ENCODE data around the gene FBXO46. TPM values are rescaled to one million over a fixed set of nuclear protein-coding genes. Genes with fewer than 3 reads are reported as not detected.

The FBXO46 gene
- polyA plus RNA-seq, 2 donors: 13.9 TPM

DNA sequence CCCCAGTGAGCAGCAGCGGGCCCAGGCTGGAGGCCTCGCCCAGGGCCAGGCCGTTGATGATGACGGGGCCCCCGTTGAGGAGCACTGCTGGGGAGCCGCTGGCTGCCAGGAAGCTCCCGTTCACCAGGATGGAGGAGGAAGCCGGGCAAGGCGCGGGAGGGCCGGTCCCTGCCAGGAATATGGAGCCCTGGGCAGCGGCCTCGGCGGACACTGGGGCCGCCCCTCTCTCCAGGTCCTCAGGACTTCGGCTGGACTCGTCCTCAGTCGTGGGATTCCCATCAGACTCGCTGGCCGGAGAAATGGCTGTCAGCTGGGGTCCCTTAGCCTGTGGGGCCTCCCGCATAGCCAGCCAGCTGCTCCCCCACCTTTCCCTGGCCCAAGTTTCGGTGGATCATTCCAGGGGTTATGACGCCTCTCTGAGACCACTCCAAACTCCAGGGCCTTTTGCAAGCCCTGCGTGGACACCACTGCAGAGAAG, 36.2 kb upstream of the FBXO46 start:
- H3K36me3 ChIP-seq (ENCODE audit: control insufficient read depth in 2 of 2, insufficient read depth in 2 of 2, low read length in 1 of 2): peaks cover 0 to 13% of the 10 kb centered on the region in 2 donors
- peaks cover 5 to 10% of the 10 kb centered on the region in 2 donors for H3K4me1 ChIP-seq (ENCODE audit: control insufficient read depth in 2 of 2, insufficient read depth in 2 of 2, low read length in 1 of 2)
- H3K9me3 ChIP-seq (ENCODE audit: control insufficient read depth in 2 of 2, insufficient read depth in 1 of 2, low read depth in 1 of 2, low read length in 1 of 2): no peaks in the 10 kb centered on the region
- WGBS, 2 donors: 16 to 24% methylated on average over 24 of the region's 24 CpGs
- H3K27ac ChIP-seq (ENCODE audit: low read depth in 2 of 2, low read length in 1 of 2): peak overlapping the region; percentile 96 to 98
- no peaks in the 10 kb centered on the region for H3K27me3 ChIP-seq (ENCODE audit: control insufficient read depth in 1 of 2, insufficient read depth in 2 of 2, low read length in 2 of 2)
- peak overlapping the region; percentile 64 to 76 for H3K4me3 ChIP-seq (ENCODE audit: low read depth in 1 of 2, low read length in 2 of 2)

DNA sequence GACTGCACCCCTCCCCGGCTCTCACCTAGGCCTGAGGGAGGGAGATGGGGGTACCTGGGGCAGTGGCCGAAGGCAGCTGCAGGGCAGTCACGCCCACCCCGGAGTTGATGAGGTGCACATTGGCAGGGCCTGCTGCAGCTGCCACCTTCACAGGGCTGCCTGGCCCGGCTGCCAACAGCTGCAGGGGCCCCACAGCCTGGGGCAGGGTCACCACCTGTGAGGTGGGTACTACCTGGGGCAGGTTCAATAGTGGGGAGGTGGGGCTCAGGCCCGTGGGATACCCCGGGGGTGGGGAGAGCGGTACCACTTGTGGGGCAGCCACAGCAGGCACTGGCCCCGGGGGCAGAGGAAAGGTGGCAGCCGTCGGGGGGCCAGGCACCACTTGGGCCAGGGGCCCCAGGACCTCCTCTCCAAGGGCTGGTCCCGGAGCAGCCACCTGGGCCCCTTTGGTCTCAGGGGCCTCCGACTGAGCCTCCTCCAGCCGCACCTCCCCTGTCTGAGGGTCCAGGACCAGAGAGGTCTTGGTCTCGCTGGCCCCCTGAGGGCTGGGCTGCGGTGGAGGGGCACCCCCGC, 35.7 kb upstream of the FBXO46 start:
- Histone ChIP-seq H3K9me3 (ENCODE audit: control insufficient read depth in 2 of 2, insufficient read depth in 1 of 2, low read depth in 1 of 2, low read length in 1 of 2) (no peaks in the 10 kb centered on the region), H3K4me1 (ENCODE audit: control insufficient read depth in 2 of 2, insufficient read depth in 2 of 2, low read length in 1 of 2) (peaks cover 5 to 10% of the 10 kb centered on the region in 2 donors), H3K36me3 (ENCODE audit: control insufficient read depth in 2 of 2, insufficient read depth in 2 of 2, low read length in 1 of 2) (peaks cover 0 to 8% of the 10 kb centered on the region in 2 donors), H3K27me3 (ENCODE audit: control insufficient read depth in 1 of 2, insufficient read depth in 2 of 2, low read length in 2 of 2) (no peaks in the 10 kb centered on the region), H3K4me3 (ENCODE audit: low read depth in 1 of 2, low read length in 2 of 2) (peak overlapping the region; percentile 64 to 76), H3K27ac (ENCODE audit: low read depth in 2 of 2, low read length in 1 of 2) (peak overlapping the region; percentile 96 to 98)
- 50 to 53% methylated on average over 11 to 17 of the region's 17 CpGs for WGBS, 2 donors

DNA sequence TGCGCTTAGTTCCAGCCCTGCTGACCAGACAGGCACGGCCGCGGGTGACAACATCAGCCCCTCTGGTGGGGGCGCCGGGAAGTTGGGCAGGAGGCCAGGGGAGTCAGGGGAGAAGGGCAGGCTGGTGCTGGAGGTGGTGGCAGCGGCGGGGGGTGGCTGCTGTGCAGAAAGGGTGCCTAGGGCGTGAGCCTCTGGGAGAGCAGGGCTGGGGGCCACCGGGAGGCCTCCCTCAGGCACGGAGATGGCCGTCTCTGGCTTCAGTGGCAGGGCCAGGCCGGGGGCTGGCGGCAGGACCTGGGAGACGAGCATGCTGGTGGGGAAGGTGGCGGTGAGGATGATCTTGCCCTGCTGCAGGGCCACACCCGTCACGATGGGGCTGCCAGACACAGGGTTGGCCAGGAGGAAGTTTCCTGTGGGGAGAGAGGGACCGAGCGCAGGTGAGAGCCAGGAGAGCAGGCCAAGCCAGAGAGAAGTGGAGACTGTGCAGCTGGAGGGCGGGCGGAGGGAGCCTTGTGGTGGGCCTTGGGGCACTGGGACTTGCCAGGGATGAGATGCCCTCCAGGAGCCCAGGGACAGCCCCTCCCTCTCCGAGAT, 35.1 kb upstream of the FBXO46 start:
- 69 to 70% methylated on average over 21 to 23 of the region's 23 CpGs for WGBS, 2 donors
- Histone ChIP-seq H3K36me3 (ENCODE audit: control insufficient read depth in 2 of 2, insufficient read depth in 2 of 2, low read length in 1 of 2) (peaks cover 0 to 8% of the 10 kb centered on the region in 2 donors), H3K4me1 (ENCODE audit: control insufficient read depth in 2 of 2, insufficient read depth in 2 of 2, low read length in 1 of 2) (peaks cover 2 to 10% of the 10 kb centered on the region in 2 donors), H3K27me3 (ENCODE audit: control insufficient read depth in 1 of 2, insufficient read depth in 2 of 2, low read length in 2 of 2) (no peaks in the 10 kb centered on the region), H3K27ac (ENCODE audit: low read depth in 2 of 2, low read length in 1 of 2) (peak overlapping the region; percentile 42 to 98), H3K4me3 (ENCODE audit: low read depth in 1 of 2, low read length in 2 of 2) (no peak overlapping the region), H3K9me3 (ENCODE audit: control insufficient read depth in 2 of 2, insufficient read depth in 1 of 2, low read depth in 1 of 2, low read length in 1 of 2) (no peaks in the 10 kb centered on the region)

DNA sequence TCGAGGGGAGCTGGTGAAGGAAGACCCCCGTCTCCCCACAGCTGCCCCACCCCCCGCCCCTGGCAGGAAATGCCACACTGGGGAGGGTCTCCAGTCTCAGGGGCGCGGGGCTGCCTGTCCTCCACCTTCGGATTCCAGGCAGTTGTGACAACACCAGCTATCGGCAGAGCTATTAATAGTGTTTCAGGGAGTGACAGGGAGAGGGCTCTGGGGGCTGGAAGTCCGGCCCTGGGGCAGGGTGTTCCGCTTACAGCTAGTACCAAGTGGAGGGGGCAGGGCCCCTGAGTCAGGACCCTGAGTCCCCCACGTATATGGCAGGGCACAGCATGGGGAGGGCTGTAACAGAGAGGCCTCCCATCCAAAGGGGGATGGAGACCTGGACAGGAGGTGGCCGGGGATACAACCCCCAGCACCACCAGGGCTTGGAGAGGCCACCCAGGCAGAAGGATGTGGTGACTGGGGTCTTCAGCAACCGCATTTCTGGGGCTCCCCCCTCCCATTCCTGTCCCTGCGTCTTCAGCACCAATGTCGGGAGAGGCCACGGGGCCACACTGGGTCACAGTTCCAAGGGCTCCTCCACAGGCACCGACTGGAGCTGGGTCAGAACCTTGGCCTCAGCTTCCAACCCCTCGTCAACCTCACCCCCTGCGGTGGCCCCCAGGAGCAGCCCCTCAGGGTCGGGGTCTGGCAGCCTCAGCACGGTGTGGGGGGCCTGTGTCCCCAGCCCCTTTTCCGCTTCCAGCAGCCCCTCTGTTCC, 34.4 kb upstream of the FBXO46 start:
- 58 to 65% methylated on average over 21 of the region's 21 CpGs for WGBS, 2 donors
- Histone ChIP-seq H3K27me3 (ENCODE audit: control insufficient read depth in 1 of 2, insufficient read depth in 2 of 2, low read length in 2 of 2) (no peaks in the 10 kb centered on the region), H3K9me3 (ENCODE audit: control insufficient read depth in 2 of 2, insufficient read depth in 1 of 2, low read depth in 1 of 2, low read length in 1 of 2) (no peaks in the 10 kb centered on the region), H3K4me1 (ENCODE audit: control insufficient read depth in 2 of 2, insufficient read depth in 2 of 2, low read length in 1 of 2) (peaks cover 2 to 10% of the 10 kb centered on the region in 2 donors), H3K4me3 (ENCODE audit: low read depth in 1 of 2, low read length in 2 of 2) (no peak overlapping the region), H3K36me3 (ENCODE audit: control insufficient read depth in 2 of 2, insufficient read depth in 2 of 2, low read length in 1 of 2) (peaks cover 0 to 8% of the 10 kb centered on the region in 2 donors), H3K27ac (ENCODE audit: low read depth in 2 of 2, low read length in 1 of 2) (peak overlapping the region; percentile 3 to 38)

DNA sequence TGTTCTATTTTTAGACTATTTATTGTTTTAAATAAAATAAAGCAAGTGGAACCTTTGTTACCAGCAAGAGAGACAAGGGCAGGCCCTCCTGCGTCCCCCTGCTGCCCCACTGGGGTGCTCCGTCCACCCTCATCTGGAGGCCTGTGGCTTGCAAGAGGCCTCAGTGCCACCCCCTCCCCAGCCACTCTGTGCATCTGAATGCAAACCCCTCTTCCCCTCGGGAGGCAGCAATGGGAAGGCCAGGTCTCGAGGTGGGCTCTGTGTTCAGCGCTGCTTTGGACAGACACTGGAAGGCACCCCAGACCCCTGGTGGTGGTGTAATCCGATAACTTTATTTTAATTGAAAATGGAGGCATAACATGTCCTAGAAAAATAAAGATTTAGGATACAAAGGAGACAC, 33.8 kb upstream of the FBXO46 start:
- Histone ChIP-seq H3K9me3 (ENCODE audit: control insufficient read depth in 2 of 2, insufficient read depth in 1 of 2, low read depth in 1 of 2, low read length in 1 of 2) (no peaks in the 10 kb centered on the region), H3K27me3 (ENCODE audit: control insufficient read depth in 1 of 2, insufficient read depth in 2 of 2, low read length in 2 of 2) (no peaks in the 10 kb centered on the region), H3K4me1 (ENCODE audit: control insufficient read depth in 2 of 2, insufficient read depth in 2 of 2, low read length in 1 of 2) (peaks cover 2 to 10% of the 10 kb centered on the region in 2 donors), H3K27ac (ENCODE audit: low read depth in 2 of 2, low read length in 1 of 2) (no peak overlapping the region), H3K4me3 (ENCODE audit: low read depth in 1 of 2, low read length in 2 of 2) (no peak overlapping the region), H3K36me3 (ENCODE audit: control insufficient read depth in 2 of 2, insufficient read depth in 2 of 2, low read length in 1 of 2) (peaks cover 0 to 8% of the 10 kb centered on the region in 2 donors)
- WGBS, 2 donors: 65 to 75% methylated on average over 6 of the region's 6 CpGs

DNA sequence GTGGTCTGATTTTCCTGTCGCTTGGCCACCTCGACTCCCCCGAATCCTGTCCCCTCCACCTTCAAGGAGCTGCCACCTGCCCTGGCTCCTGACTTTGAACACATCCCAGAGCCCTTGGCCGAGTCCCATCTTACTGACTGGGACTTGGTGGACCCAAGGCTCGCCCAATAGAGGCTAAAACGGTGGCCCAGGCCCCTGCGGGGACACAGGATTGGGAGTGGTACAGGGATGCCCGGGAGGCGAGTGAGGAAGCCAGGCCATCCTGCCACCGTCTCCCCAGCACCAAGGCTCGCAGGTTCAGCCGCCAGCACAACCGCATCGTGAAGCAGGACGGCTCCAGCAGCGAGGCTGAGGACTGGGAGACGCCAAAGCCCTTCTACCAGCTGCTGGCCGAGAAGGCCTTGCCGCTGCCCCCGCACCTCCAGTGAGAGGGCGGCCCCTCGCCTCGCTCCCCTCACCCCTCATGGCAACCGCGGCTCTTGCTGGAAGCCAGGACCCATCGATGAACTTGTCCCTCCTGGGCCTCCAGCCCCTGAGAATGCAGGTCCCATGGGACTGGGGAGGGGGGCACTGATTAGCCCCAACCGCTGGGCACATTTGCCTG, 33.1 kb upstream of the FBXO46 start:
- H3K27me3 ChIP-seq (ENCODE audit: control insufficient read depth in 1 of 2, insufficient read depth in 2 of 2, low read length in 2 of 2): no peaks in the 10 kb centered on the region
- H3K27ac ChIP-seq (ENCODE audit: low read depth in 2 of 2, low read length in 1 of 2): peak overlapping the region in 1 of 2 donors; percentile 61
- no peak overlapping the region for H3K4me3 ChIP-seq (ENCODE audit: low read depth in 1 of 2, low read length in 2 of 2)

DNA sequence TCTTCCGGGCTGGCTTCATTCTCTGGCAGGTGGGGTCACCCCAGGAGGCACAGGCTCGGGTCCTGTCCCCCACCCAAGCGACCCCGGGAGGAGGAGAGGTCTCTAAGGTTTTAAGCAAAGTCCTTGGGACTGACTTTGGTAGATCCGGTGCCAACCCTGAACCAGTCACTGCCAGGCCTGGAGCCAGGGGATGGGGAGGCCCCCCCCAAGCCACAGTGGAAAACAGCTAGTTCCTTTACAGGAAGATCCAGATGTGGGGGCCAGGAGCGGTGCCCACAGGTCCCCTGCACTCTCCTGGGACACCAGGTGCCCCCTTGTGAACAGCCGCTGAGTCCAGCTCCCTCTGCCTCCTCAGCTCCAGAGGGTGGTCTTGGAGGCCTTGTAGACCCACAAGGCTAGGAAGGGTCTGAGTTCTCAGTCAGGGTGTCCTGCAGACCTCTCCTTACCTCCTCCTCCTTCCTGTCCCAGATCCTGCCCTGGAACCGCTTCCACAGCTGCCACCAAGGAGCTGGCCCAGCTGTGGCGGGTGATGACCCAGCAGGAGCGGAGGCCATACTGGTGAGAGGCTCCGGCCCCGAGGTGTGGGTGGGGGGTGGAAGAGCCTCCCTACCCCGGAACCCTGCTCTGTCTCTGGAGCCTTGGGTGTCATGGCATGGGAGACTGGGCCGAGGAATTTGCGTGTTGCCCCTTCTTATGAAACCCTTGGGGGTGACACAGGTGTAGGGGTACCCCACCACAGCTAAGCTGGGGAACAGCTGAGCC, 32.4 kb upstream of the FBXO46 start:
- WGBS, 2 donors: 84 to 87% methylated on average over 15 of the region's 15 CpGs
- no peak overlapping the region for H3K4me3 ChIP-seq (ENCODE audit: low read depth in 1 of 2, low read length in 2 of 2)
- H3K9me3 ChIP-seq (ENCODE audit: control insufficient read depth in 2 of 2, insufficient read depth in 1 of 2, low read depth in 1 of 2, low read length in 1 of 2): no peaks in the 10 kb centered on the region
- H3K4me1 ChIP-seq (ENCODE audit: control insufficient read depth in 2 of 2, insufficient read depth in 2 of 2, low read length in 1 of 2): peaks cover 2 to 10% of the 10 kb centered on the region in 2 donors
- no peak overlapping the region for H3K27ac ChIP-seq (ENCODE audit: low read depth in 2 of 2, low read length in 1 of 2)
- H3K27me3 ChIP-seq (ENCODE audit: control insufficient read depth in 1 of 2, insufficient read depth in 2 of 2, low read length in 2 of 2): no peaks in the 10 kb centered on the region
- H3K36me3 ChIP-seq (ENCODE audit: control insufficient read depth in 2 of 2, insufficient read depth in 2 of 2, low read length in 1 of 2): peaks cover 0 to 8% of the 10 kb centered on the region in 2 donors

More for the DNA sequence above, 33.1 kb upstream of the FBXO46 start:
- WGBS, 2 donors: 53 to 54% methylated on average over 27 of the region's 27 CpGs
- H3K4me1 ChIP-seq (ENCODE audit: control insufficient read depth in 2 of 2, insufficient read depth in 2 of 2, low read length in 1 of 2): peaks cover 2 to 10% of the 10 kb centered on the region in 2 donors
- no peaks in the 10 kb centered on the region for H3K9me3 ChIP-seq (ENCODE audit: control insufficient read depth in 2 of 2, insufficient read depth in 1 of 2, low read depth in 1 of 2, low read length in 1 of 2)
- peaks cover 0 to 8% of the 10 kb centered on the region in 2 donors for H3K36me3 ChIP-seq (ENCODE audit: control insufficient read depth in 2 of 2, insufficient read depth in 2 of 2, low read length in 1 of 2)

DNA sequence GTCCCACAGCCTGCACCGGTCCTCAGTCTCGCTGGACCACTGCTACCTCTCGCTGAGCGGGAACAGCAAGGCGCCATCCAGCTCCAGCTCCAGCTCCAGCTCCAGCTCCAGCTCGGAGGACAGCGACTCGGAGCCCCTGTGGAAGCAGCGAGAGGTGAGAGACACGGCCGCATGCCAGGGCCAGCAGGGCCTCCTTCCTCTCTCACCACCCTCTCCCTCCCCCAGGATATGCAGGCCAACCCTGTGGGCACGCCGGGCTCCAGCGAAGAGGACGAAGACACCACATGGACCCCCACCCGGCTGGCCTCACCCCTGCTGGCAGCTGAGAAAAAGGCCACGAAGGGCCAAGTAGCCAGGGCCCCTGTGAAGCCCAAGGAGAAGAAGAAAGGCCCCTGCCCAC, 31.0 kb upstream of the FBXO46 start:
- peaks cover 0 to 8% of the 10 kb centered on the region in 2 donors for H3K36me3 ChIP-seq (ENCODE audit: control insufficient read depth in 2 of 2, insufficient read depth in 2 of 2, low read length in 1 of 2)
- no peaks in the 10 kb centered on the region for H3K27me3 ChIP-seq (ENCODE audit: control insufficient read depth in 1 of 2, insufficient read depth in 2 of 2, low read length in 2 of 2)
- no peak overlapping the region for H3K4me3 ChIP-seq (ENCODE audit: low read depth in 1 of 2, low read length in 2 of 2)
- H3K27ac ChIP-seq (ENCODE audit: low read depth in 2 of 2, low read length in 1 of 2): no peak overlapping the region
- H3K4me1 ChIP-seq (ENCODE audit: control insufficient read depth in 2 of 2, insufficient read depth in 2 of 2, low read length in 1 of 2): peaks cover 0 to 8% of the 10 kb centered on the region in 2 donors
- H3K9me3 ChIP-seq (ENCODE audit: control insufficient read depth in 2 of 2, insufficient read depth in 1 of 2, low read depth in 1 of 2, low read length in 1 of 2): no peaks in the 10 kb centered on the region
- WGBS, 2 donors: 83 to 87% methylated on average over 17 of the region's 17 CpGs

DNA sequence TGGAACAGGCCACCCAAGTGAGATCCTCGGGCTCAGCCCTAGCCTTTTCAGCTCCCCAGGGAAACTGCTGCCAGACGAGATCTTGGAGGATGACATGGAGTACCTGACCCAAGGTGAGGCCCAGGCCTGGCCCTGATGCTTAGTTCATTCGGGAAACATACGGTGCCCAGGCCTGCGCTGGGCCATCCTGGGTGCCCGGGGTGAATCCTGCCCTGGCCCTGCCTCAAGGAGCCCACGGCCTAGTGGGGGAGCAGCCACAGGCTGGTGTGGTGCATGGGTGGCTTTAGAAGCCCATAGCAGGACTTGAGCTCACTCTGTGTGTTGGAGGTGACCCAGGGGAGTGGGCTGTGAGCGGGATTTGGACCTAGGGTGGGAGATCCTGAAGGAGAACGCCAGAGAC, 28.2 kb upstream of the FBXO46 start:
- 83 to 84% methylated on average over 9 of the region's 9 CpGs for whole genome bisulfite sequencing, 2 donors
- H3K9me3 ChIP-seq (ENCODE audit: control insufficient read depth in 2 of 2, insufficient read depth in 1 of 2, low read depth in 1 of 2, low read length in 1 of 2): no peaks in the 10 kb centered on the region
- H3K4me1 ChIP-seq (ENCODE audit: control insufficient read depth in 2 of 2, insufficient read depth in 2 of 2, low read length in 1 of 2): no peaks in the 10 kb centered on the region
- no peaks in the 10 kb centered on the region for H3K36me3 ChIP-seq (ENCODE audit: control insufficient read depth in 2 of 2, insufficient read depth in 2 of 2, low read length in 1 of 2)
- no peak overlapping the region for H3K27ac ChIP-seq (ENCODE audit: low read depth in 2 of 2, low read length in 1 of 2)
- H3K4me3 ChIP-seq (ENCODE audit: low read depth in 1 of 2, low read length in 2 of 2): no peak overlapping the region
- H3K27me3 ChIP-seq (ENCODE audit: control insufficient read depth in 1 of 2, insufficient read depth in 2 of 2, low read length in 2 of 2): no peaks in the 10 kb centered on the region
